Mucosa of stomach (tissue), 1 donor: ENCODE data around the gene SH3PXD2B.

ENCODE experiments used
- H3K27me3 ChIP-seq: one replicate; pipeline ENCODE4 v1.7.0; 2013; ENCODE audit warnings: mild to moderate bottlenecking, low read length; ENCODE audit not compliant: control insufficient read depth, insufficient read depth
- H3K36me3 ChIP-seq: one replicate; pipeline ENCODE4 v1.7.0; 2013; ENCODE audit warnings: low read length; ENCODE audit not compliant: control insufficient read depth, insufficient read depth
- H3K4me1 ChIP-seq: one replicate; pipeline ENCODE4 v1.7.0; 2013; ENCODE audit warnings: mild to moderate bottlenecking, low read length; ENCODE audit not compliant: control insufficient read depth, insufficient read depth
- H3K4me3 ChIP-seq: one replicate; pipeline ENCODE4 v1.7.0; 2013; ENCODE audit warnings: low read length
- H3K9ac ChIP-seq: one replicate; pipeline ENCODE4 v1.7.0; 2013; ENCODE audit warnings: mild to moderate bottlenecking, low read length, moderate library complexity
- H3K9me3 ChIP-seq: one replicate; pipeline ENCODE4 v1.7.0; 2013; ENCODE audit warnings: mild to moderate bottlenecking, low read length, moderate library complexity; ENCODE audit not compliant: control insufficient read depth
- donor health status: Pancreatic carcinoma.

SH3PXD2B gene

DNA sequence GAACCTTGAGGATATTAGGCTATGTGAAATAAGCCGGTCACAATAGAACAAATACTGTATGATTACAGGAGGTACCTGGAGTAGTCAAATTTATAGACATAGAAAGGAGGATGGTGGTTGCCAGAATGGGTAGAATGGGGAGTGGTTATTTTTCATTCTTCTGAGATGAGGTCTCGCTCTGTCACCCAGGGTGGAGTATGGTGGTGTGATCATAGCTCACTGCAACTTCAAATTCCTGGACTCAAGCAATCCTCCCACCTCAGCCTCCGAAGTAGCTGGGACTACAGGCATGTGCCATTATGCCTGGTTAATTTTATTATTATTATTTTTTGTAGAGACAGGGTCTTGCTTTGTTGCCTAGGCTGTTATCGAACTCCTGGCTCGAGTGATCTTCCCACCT is 27.1 kb downstream of the SH3PXD2B start:
- Histone ChIP-seq H3K9me3 (no peaks in the 10 kb centered on the region), H3K4me1 (peaks cover 17% of the 10 kb centered on the region), H3K36me3 (no peaks in the 10 kb centered on the region), H3K9ac (no peak overlapping the region), H3K4me3 (no peak overlapping the region), H3K27me3 (no peaks in the 10 kb centered on the region)

DNA sequence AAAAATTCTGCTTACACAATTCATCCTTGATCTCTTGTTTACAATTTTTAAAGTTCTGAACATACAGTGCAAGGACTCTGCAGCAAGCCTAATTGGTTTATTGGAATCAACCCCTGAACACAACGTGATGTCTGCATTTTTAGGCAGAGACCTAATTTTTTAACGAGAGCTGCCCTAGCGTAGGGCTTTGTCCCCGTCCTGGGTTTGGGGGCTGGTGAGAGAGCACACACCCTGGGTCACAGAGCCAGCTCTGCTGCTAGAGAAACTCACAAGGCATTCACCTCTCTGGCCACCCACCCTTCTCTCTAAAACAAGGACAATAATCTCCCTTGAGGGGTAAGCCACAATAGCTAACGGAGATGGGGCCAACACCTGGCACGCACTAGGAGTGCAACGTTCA is 28.2 kb downstream of the SH3PXD2B start:
- Histone ChIP-seq H3K27me3 (no peaks in the 10 kb centered on the region), H3K9ac (peak overlapping the region; percentile 16), H3K4me1 (peaks cover 22% of the 10 kb centered on the region)

DNA sequence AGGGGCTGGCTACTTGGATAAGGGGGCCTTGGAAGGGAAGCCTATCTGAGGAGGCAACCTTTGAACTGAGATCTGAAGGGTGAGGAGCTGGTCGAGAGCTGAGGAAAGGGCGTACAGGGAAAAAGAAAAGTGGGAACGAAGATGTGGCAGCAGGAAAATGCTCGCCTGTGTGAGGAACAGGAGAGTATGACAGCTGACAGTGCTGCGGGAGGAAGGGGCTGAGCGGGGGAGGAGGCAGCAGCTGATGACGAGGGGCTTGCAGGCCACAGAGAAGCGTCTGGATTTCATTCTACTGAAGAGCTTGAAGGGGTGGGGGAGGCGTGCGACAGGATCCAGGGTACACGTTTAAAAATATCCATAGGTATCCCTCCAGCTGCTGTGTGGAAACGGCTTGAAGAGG is 28.9 kb downstream of the SH3PXD2B start:
- no peaks in the 10 kb centered on the region for H3K9me3 ChIP-seq
- H3K27me3 ChIP-seq, result no peaks in the 10 kb centered on the region
- no peak overlapping the region for H3K4me3 ChIP-seq
- peaks cover 29% of the 10 kb centered on the region for H3K4me1 ChIP-seq
- no peaks in the 10 kb centered on the region for H3K36me3 ChIP-seq
- H3K9ac ChIP-seq, result peak overlapping the region; percentile 7

More for the DNA sequence above, 28.2 kb downstream of the SH3PXD2B start:
- Histone ChIP-seq H3K36me3 (no peaks in the 10 kb centered on the region), H3K9me3 (no peaks in the 10 kb centered on the region), H3K4me3 (no peak overlapping the region)

- no peaks in the 10 kb centered on the region for H3K27me3 ChIP-seq
- peaks cover 33% of the 10 kb centered on the region for H3K4me1 ChIP-seq
- no peaks in the 10 kb centered on the region for H3K36me3 ChIP-seq
- H3K9me3 ChIP-seq, result no peaks in the 10 kb centered on the region
- H3K9ac ChIP-seq, result no peak overlapping the region
- H3K4me3 ChIP-seq, result no peak overlapping the region
Measured at GRCh38 chr5:172424808-172425207, 29.5 kb downstream of the SH3PXD2B start.

GRCh38 chr5:172424111-172424490 is 30.2 kb downstream of the SH3PXD2B start:
- Histone ChIP-seq H3K9me3 (no peaks in the 10 kb centered on the region), H3K4me1 (peaks cover 34% of the 10 kb centered on the region), H3K4me3 (no peak overlapping the region), H3K27me3 (no peaks in the 10 kb centered on the region), H3K9ac (no peak overlapping the region), H3K36me3 (no peaks in the 10 kb centered on the region)

GRCh38 chr5:172423379-172424110 is 30.8 kb downstream of the SH3PXD2B start:
- no peak overlapping the region for H3K9ac ChIP-seq
- H3K4me1 ChIP-seq, result peaks cover 34% of the 10 kb centered on the region
- no peaks in the 10 kb centered on the region for H3K36me3 ChIP-seq
- no peaks in the 10 kb centered on the region for H3K9me3 ChIP-seq
- H3K27me3 ChIP-seq, result no peaks in the 10 kb centered on the region
- H3K4me3 ChIP-seq, result no peak overlapping the region

DNA sequence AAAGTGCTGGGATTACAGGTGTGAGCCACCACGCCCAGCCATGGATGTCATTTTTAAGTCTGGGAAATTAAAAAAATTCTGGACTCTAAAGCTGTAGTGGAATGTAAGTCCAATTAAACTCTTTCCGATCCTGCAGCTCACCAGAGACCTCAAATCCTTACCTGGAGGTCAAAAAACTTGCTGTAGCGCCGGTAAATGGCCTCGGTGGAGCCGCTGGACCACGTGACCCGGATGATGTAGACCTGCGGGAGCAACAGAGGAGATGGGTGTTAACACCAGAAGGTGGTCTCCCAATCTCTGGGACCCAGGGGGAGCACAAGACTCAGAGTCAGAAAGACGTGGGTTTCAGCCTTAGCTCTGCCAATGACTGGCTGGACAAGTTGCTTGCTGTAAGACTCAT is 32.1 kb downstream of the SH3PXD2B start:
- Histone ChIP-seq H3K27me3 (no peaks in the 10 kb centered on the region), H3K9ac (no peak overlapping the region), H3K4me1 (peaks cover 32% of the 10 kb centered on the region), H3K9me3 (no peaks in the 10 kb centered on the region), H3K36me3 (no peaks in the 10 kb centered on the region), H3K4me3 (no peak overlapping the region)

DNA sequence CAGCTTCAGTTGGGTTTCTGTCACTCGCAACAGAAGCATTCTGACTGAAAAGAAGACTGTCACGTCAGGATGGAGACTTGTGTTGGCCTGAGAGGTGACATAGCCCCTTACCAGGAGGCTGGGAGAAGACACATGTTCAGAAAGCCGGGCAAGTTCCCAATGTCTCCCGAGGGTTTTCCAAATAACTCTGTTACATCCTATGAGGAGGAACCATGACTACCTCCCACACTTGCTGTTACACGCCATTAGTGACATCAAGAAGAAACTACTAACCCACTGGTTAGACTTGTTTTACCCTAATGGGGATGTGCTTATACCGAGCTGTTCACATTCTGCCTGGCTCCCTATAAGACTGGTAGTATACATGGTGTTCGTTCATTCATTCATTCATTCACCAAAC is 33.3 kb downstream of the SH3PXD2B start:
- H3K36me3 ChIP-seq, result no peaks in the 10 kb centered on the region
- H3K4me3 ChIP-seq, result no peak overlapping the region
- H3K4me1 ChIP-seq, result peaks cover 32% of the 10 kb centered on the region
- no peaks in the 10 kb centered on the region for H3K9me3 ChIP-seq
- H3K9ac ChIP-seq, result peak overlapping the region; percentile 30
- no peaks in the 10 kb centered on the region for H3K27me3 ChIP-seq

DNA sequence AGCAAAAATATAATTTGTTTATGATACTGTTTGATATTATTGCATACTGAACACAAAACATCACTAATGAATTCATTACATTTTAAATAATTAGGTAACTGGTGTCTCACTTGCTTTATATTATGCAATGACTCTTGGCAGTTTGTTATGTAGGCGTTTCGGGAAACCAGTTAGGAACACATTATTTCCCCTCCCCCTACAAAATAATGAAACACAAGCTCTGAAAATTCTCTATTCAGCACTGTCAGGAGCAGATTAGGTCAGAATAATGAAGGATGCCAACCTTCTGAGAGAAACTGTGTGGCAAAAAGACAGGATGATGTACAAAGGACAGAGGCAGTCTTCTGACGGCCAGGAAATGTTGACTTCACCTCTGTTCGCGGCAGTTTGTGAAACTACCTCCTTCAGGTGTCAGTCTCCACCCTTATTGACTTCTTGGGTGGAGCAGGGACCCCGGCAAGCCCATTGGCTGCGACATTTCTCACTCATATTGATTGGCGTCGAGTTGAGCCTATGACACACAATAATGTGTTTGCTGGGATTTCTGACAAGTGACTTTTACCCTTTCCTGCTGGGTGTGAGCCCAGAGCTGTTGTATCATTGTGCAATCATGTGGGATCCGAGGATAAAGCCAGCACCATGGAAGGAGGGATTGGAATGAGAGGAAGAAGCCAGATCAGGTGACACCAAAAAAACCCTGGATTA is 33.9 kb downstream of the SH3PXD2B start:
- Histone ChIP-seq H3K36me3 (no peaks in the 10 kb centered on the region), H3K4me1 (peaks cover 32% of the 10 kb centered on the region), H3K4me3 (no peak overlapping the region), H3K9me3 (no peaks in the 10 kb centered on the region), H3K27me3 (no peaks in the 10 kb centered on the region), H3K9ac (peak overlapping the region; percentile 30)

DNA sequence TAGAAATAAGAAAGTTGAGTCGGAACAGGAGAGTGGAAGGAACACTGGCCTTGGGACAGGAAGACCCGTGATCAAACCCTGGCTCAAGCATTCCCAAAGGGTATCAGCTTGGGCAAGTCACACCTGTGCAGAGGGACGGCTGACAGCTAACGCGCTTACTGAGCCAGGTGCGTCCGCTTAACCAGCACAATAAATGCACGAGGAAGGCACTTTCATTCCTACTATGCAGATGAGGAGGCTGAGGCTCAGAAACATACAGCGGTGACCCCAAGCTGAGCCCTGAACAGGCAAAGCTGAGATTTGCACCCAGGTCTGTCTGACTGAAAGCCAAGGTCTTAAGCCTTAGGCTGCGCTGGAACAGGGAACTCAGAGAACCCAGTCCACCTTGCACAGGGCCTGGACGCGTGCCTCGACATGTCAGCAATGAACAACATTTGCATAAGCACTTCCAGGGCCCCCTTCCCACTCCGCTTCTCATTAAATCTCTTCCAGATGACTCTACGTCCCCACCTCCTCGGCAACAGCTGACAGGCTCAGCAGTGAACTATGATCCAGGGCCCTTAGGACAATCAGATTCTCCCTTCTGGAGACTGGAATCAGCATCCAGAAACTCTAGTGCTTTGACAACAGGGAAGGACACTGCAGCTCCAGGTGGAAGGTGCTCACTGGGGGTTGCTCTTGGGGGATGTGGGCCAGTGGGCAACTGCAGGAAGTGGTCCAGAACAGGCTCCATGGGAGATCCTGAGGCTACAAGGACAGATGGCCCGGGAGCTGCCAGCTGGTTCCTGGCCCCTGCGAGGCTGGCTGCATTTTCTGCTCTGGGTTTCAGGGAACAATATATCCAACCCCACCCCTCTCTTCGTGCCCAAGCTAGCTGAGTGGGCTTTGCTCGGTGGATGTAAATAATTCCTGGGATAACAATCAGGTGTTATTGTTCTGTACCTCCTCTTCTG is 35.2 kb downstream of the SH3PXD2B start:
- peaks cover 32% of the 10 kb centered on the region for H3K4me1 ChIP-seq
- no peak overlapping the region for H3K4me3 ChIP-seq

GRCh38 chr5:172417983-172418630 is 36.2 kb downstream of the SH3PXD2B start:
- Histone ChIP-seq H3K36me3 (no peaks in the 10 kb centered on the region), H3K27me3 (no peaks in the 10 kb centered on the region), H3K9me3 (no peaks in the 10 kb centered on the region), H3K9ac (peak overlapping the region; percentile 14), H3K4me3 (no peak overlapping the region), H3K4me1 (peaks cover 36% of the 10 kb centered on the region)

More for the DNA sequence above, 35.2 kb downstream of the SH3PXD2B start:
- Histone ChIP-seq H3K9ac (peak overlapping the region; percentile 30), H3K36me3 (no peaks in the 10 kb centered on the region), H3K9me3 (no peaks in the 10 kb centered on the region), H3K27me3 (no peaks in the 10 kb centered on the region)
